K562 (cell line): ENCODE results near the gene ALS2CL. TPM values are rescaled to one million over a fixed set of nuclear protein-coding genes. Genes with fewer than 3 reads are reported as not detected.

ENCODE experiments used
- ATF1 ChIP-seq, 2 experiments: fragments of 450-650 bp in 1 of 2; IDR thresholded peaks; 2 replicates each; pipeline ENCODE4 v1.6.1; 2016; ENCODE audit warnings: missing compliant biosample characterization in 1 of 2, missing genetic modification characterization in 1 of 2
- BMI1 ChIP-seq: fragments of 150-350 bp; IDR thresholded peaks from 2 replicates; pipeline ENCODE4 v1.6.1; 2014; ENCODE audit warnings: low read length
- DIDO1 ChIP-seq: fragments of 450-650 bp; IDR thresholded peaks from 2 replicates; pipeline ENCODE4 v1.6.1; 2016; ENCODE audit warnings: low read depth, missing biosample characterization, missing genetic modification characterization
- ESRRA ChIP-seq: fragments of 450-650 bp; IDR thresholded peaks from 2 replicates; pipeline ENCODE4 v1.6.1; 2014; ENCODE audit warnings: low read depth, mild to moderate bottlenecking, moderate library complexity, borderline replicate concordance
- HDAC6 ChIP-seq: IDR thresholded peaks from 2 replicates; pipeline ENCODE4 v1.6.1; 2012; ENCODE audit warnings: low read depth, mild to moderate bottlenecking, control low read depth, inconsistent platforms, low read length, moderate library complexity
- KLF6 ChIP-seq: fragments of 250-450 bp; sonication (Bioruptor Pico); IDR thresholded peaks from 2 replicates; pipeline ENCODE4 v1.4.0; 2020; ENCODE audit warnings: mild to moderate bottlenecking, moderate library complexity, borderline replicate concordance
- MEF2A ChIP-seq: IDR thresholded peaks from 2 replicates; pipeline ENCODE4 v1.6.1; 2011; ENCODE audit warnings: low read depth, mild to moderate bottlenecking, low read length, moderate library complexity; ENCODE audit not compliant: control insufficient read depth
- SUPT5H ChIP-seq: fragments of 450-650 bp; IDR thresholded peaks from 2 replicates; pipeline ENCODE4 v1.6.1; 2016
- ZBTB8A ChIP-seq: fragments of 450-650 bp; IDR thresholded peaks from 2 replicates; pipeline ENCODE4 v1.6.1; 2018; ENCODE audit warnings: mild to moderate bottlenecking, moderate library complexity; ENCODE audit not compliant: partially characterized antibody
- polyA plus RNA-seq, 8 experiments: library from polyadenylated mRNA; depleted of rRNA in 4 of 8; stranded (reverse) in 5 of 8; unstranded in 3 of 8; fragments of >200 nt; fragmentation: Nextera tagmentation in 2 of 8; fragmentation: Illumina TruSeq in 1 of 8; extraction: Ambion mirVana in 2 of 8; extraction: Trizol in 1 of 8; gene quantifications; 2 replicates each; pipeline versions ENCODE4 v1.2.1 to v1.2.3, GENCODE V29; 2011 to 2014; ENCODE audit warnings: inconsistent platforms in 1 of 8, missing spikeins in 1 of 8
- total RNA-seq, 7 experiments: library from RNA; depleted of rRNA in 6 of 7; stranded (reverse); fragments of >200 nt in 6 of 7; fragmentation: Illumina TruSeq in 2 of 7; extraction: Trizol in 2 of 7; gene quantifications; 2 replicates each; pipeline versions ENCODE4 v1.2.1 to v1.2.3, GENCODE V29; 2011 to 2021; ENCODE audit warnings: low replicate concordance in 1 of 7
- TF ChIP-seq, protein P1 (sequence below): fragments of 250-450 bp; sonication (Bioruptor Pico); IDR thresholded peaks from 2 replicates; pipeline ENCODE4 v1.4.0; 2020; ENCODE audit warnings: borderline replicate concordance
- TF ChIP-seq, protein P2 (sequence below): fragments of 450-650 bp; IDR thresholded peaks from 2 replicates; pipeline ENCODE4 v1.6.1; 2016; ENCODE audit warnings: borderline replicate concordance
- TF ChIP-seq, protein P3 (sequence below): fragments of 450-650 bp; IDR thresholded peaks from 2 replicates; pipeline ENCODE4 v1.6.1; 2018; ENCODE audit not compliant: partially characterized antibody

ALS2CL gene
- total and polyA plus RNA-seq, 9 of the 15 experiments (the other 6 are each of a cell fraction or from before 2014, with no cell fraction given) = 0.03 to 0.13 (median 0.05) TPM; not detected in 3

DNA sequence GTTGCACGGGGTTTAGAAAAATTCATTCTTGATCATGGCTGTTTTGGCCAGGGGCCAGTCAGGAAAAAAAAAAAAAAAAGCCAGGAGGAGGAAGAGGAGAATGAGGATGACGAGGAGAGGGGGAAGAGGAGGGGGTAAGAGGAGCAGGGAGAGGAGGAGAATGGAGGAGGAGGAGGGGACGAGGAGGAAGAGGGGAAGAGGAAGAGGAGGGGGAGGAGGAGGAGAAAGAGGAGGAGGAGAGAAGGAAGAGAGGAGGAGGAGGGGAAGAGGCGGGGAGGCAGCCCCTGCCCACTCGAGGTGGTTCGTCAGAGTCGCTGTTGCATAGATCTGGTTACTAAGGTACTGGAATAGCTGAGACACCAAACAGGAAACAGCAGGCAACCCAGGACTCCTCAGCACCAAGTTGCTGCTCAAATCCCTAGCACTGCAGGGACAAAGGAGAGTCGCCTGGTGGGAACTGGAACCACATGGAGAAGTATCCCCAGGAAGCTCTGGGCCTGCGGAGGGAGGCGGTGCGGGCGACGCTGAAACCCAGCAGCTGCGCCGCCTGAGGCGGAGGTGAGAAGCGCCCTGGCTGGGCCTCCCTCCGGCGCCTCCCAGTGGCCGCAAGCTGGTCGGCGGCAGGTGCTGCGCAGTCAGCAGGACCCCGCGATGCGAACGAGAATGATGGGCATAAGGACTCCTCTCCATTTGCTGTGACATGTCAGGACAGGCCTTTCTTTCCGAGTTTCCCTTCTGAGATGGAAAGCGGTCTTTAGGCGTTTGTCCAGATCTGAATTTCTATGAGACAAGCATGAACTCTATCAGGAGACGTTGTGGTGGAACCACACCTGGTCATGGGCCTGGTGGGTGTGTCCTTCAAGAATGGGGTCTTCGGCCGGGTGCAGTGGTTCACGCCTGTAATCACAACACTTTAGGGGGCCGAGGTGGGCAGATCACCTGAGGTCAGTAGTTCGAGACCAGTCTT lies 63.6 kb downstream of the ALS2CL start (continued):
- TF ChIP-seq, protein P1, sequence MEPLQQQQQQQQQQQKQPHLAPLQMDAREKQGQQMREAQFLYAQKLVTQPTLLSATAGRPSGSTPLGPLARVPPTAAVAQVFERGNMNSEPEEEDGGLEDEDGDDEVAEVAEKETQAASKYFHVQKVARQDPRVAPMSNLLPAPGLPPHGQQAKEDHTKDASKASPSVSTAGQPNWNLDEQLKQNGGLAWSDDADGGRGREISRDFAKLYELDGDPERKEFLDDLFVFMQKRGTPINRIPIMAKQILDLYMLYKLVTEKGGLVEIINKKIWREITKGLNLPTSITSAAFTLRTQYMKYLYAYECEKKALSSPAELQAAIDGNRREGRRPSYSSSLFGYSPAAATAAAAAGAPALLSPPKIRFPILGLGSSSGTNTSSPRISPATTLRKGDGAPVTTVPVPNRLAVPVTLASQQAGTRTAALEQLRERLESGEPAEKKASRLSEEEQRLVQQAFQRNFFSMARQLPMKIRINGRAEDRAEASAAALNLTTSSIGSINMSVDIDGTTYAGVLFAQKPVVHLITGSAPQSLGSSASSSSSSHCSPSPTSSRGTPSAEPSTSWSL (CRISPR knock-in tag) = no peak
- no peak for TF ChIP-seq HDAC6
- TF ChIP-seq, protein P2, sequence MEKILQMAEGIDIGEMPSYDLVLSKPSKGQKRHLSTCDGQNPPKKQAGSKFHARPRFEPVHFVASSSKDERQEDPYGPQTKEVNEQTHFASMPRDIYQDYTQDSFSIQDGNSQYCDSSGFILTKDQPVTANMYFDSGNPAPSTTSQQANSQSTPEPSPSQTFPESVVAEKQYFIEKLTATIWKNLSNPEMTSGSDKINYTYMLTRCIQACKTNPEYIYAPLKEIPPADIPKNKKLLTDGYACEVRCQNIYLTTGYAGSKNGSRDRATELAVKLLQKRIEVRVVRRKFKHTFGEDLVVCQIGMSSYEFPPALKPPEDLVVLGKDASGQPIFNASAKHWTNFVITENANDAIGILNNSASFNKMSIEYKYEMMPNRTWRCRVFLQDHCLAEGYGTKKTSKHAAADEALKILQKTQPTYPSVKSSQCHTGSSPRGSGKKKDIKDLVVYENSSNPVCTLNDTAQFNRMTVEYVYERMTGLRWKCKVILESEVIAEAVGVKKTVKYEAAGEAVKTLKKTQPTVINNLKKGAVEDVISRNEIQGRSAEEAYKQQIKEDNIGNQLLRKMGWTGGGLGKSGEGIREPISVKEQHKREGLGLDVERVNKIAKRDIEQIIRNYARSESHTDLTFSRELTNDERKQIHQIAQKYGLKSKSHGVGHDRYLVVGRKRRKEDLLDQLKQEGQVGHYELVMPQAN = no peak
- no peak for TF ChIP-seq ZBTB8A
- peak; percentile 30; the same call in 1 of the 2 replicates for TF ChIP-seq ESRRA
- no peak for TF ChIP-seq MEF2A
- no peak for TF ChIP-seq SUPT5H
- no peak for TF ChIP-seq BMI1
- no peak for TF ChIP-seq KLF6 (CRISPR knock-in tag)
- TF ChIP-seq DIDO1 (tag) = 0 out of 2 replicates have a peak, but pooled peaks have one; percentile 29
- TF ChIP-seq, protein P3, sequence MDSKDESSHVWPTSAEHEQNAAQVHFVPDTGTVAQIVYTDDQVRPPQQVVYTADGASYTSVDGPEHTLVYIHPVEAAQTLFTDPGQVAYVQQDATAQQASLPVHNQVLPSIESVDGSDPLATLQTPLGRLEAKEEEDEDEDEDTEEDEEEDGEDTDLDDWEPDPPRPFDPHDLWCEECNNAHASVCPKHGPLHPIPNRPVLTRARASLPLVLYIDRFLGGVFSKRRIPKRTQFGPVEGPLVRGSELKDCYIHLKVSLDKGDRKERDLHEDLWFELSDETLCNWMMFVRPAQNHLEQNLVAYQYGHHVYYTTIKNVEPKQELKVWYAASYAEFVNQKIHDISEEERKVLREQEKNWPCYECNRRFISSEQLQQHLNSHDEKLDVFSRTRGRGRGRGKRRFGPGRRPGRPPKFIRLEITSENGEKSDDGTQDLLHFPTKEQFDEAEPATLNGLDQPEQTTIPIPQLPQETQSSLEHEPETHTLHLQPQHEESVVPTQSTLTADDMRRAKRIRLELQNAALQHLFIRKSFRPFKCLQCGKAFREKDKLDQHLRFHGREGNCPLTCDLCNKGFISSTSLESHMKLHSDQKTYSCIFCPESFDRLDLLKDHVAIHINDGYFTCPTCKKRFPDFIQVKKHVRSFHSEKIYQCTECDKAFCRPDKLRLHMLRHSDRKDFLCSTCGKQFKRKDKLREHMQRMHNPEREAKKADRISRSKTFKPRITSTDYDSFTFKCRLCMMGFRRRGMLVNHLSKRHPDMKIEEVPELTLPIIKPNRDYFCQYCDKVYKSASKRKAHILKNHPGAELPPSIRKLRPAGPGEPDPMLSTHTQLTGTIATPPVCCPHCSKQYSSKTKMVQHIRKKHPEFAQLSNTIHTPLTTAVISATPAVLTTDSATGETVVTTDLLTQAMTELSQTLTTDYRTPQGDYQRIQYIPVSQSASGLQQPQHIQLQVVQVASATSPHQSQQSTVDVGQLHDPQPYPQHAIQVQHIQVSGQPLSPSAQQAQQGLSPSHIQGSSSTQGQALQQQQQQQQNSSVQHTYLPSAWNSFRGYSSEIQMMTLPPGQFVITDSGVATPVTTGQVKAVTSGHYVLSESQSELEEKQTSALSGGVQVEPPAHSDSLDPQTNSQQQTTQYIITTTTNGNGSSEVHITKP = no peak
- TF ChIP-seq ATF1 (CRISPR knock-in tag; IDR thresholded peaks at IDR 0.05) = no peak
- peak; percentile 61 for TF ChIP-seq ATF1 (tag; IDR thresholded peaks at IDR 0.05)
